Motor neuron (in vitro differentiated cells): ENCODE measurements around the gene FYN. TPM values are rescaled to one million over a fixed set of nuclear protein-coding genes. Genes with fewer than 3 reads are reported as not detected.

Experiments used
- ATAC-seq, 8 experiments: fragments of 200-7000 bp; cut with Tn5 transposase; replicated peaks in 6 of 8; 2 replicates each; pipeline ENCODE4 v1.8.0; 2021; ENCODE audit warnings: mild to moderate bottlenecking in 8 of 8, moderate library complexity in 8 of 8
- H3K27ac ChIP-seq, 2 donors: fragments of 250-450 bp; sonication (Bioruptor Pico); 2 replicates each; pipeline ENCODE4 v1.9.0; 2021; ENCODE audit warnings: antibody characterized with exemption in 2 of 2, mild to moderate bottlenecking in 2 of 2, moderate library complexity in 1 of 2
- H3K4me1 ChIP-seq, 2 donors: fragments of 250-450 bp; sonication (Bioruptor Pico); replicated peaks in 1 of 2; 2 replicates each; pipeline ENCODE4 v1.6.1; 2021; ENCODE audit warnings: antibody characterized with exemption in 2 of 2, mild to moderate bottlenecking in 2 of 2, moderate library complexity in 1 of 2
- H3K4me3 ChIP-seq, 5 donors: fragments of 250-450 bp; sonication (Bioruptor Pico); 2 replicates each; pipeline ENCODE4 v1.9.0; 2021; ENCODE audit warnings: antibody characterized with exemption in 5 of 5, mild to moderate bottlenecking in 5 of 5, moderate library complexity in 4 of 5
- WGBS, 10 experiments: fragments of 450-650 bp; shearing (Covaris generic); methylation state at CpG; one replicate each; pipeline ENCODE4 v1.0.0; 2022; 5-methylcytosine and 5-hydroxymethylcytosine counted together
- in situ Hi-C, 9 experiments: fragments of 400-800 bp; cut with MboI; loops; one replicate each; pipeline ENCODE4 v1.15.0; 2021; ENCODE audit warnings: low sequenced_read_pairs in 9 of 9, low pct_unique_long_range_greater_than_20kb in 2 of 9; ENCODE audit not compliant: unreplicated experiment in 9 of 9
- total RNA-seq, 8 experiments: library from RNA; unstranded; fragments of 300-600 nt; gene quantifications; 2 replicates each; pipeline versions ENCODE4 v1.2.3 to v1.2.4, GENCODE V29; 2022

Gene FYN
- total RNA-seq, 8 experiments from 2014 or later, result 4.9 to 237 (median 111) TPM

- no peak overlapping the region for H3K4me3 ChIP-seq
- peak in 3 of 8 experiments; percentile 68 to 87 (median 86) for ATAC-seq
- H3K27ac ChIP-seq, result no peak overlapping the region
- in situ Hi-C loops, result loop anchor here in 1 of 9 experiments (25.0 kb wide), 1 partner anchor 272 kb away; no protein-coding TSS in a partner anchor
- H3K4me1 ChIP-seq, result no peaks in the 10 kb centered on the region
- 0 to 100% (median 86%) methylated on average over 1 of the region's 1 CpG for WGBS, 10 experiments
Measured at GRCh38 chr6:111633822-111634221, 239.4 kb downstream of the FYN start.

GRCh38 chr6:111632468-111633247, 240.6 kb downstream of the FYN start:
- no peak overlapping the region for H3K4me3 ChIP-seq
- in situ Hi-C loops, result loop anchor here in 1 of 9 experiments (25.0 kb wide), 1 partner anchor 270 kb away; no protein-coding TSS in a partner anchor
- WGBS, 10 experiments, result 40 to 100% (median 73%) methylated on average over 1 to 4 of the region's 4 CpGs; no CpG with 5 or more reads in 4 of the 10 experiments
- H3K27ac ChIP-seq, result no peak overlapping the region
- no peak for ATAC-seq
- H3K4me1 ChIP-seq, result no peaks in the 10 kb centered on the region

- H3K27ac ChIP-seq, result no peak overlapping the region
- in situ Hi-C loops, result loop anchor here in 1 of 9 experiments (25.0 kb wide), 1 partner anchor 270 kb away; no protein-coding TSS in a partner anchor
- no peaks in the 10 kb centered on the region for H3K4me1 ChIP-seq
- ATAC-seq, result peak in 3 of 8 experiments; percentile 57 to 63 (median 61)
- H3K4me3 ChIP-seq, result no peak overlapping the region
- WGBS, 10 experiments, result 33 to 100% (median 58%) methylated on average over 1 to 6 of the region's 8 CpGs; no CpG with 5 or more reads in 2 of the 10 experiments
Measured at GRCh38 chr6:111631903-111632460, 241.3 kb downstream of the FYN start.

GRCh38 chr6:111631018-111631417, 242.2 kb downstream of the FYN start:
- in situ Hi-C loops, result loop anchor here in 1 of 9 experiments (25.0 kb wide), 1 partner anchor 269 kb away; no protein-coding TSS in a partner anchor
- H3K4me1 ChIP-seq, result peaks cover 5 to 7% of the 10 kb centered on the region in 2 donors
- WGBS, 10 experiments, result 58 to 100% (median 80%) methylated on average over 1 to 6 of the region's 6 CpGs; no CpG with 5 or more reads in 1 of the 10 experiments
- H3K4me3 ChIP-seq, result no peak overlapping the region
- H3K27ac ChIP-seq, result no peak overlapping the region
- ATAC-seq, result no peak

GRCh38 chr6:111628142-111628850, 245.0 kb downstream of the FYN start:
- peak in 3 of 8 experiments; percentile 12 to 57 (median 20) for ATAC-seq
- in situ Hi-C loops, result loop anchor here in 1 of 9 experiments (25.0 kb wide), 1 partner anchor 266 kb away; no protein-coding TSS in a partner anchor
- 0 to 100% (median 82%) methylated on average over 1 to 5 of the region's 6 CpGs for WGBS, 10 experiments
- Histone ChIP-seq H3K4me3 (no peak overlapping the region), H3K4me1 (peaks cover 19% of the 10 kb centered on the region in 2 donors), H3K27ac (no peak overlapping the region)

GRCh38 chr6:111626441-111626840, 246.8 kb downstream of the FYN start:
- peak in 1 of 8 experiments; percentile 24 for ATAC-seq
- no peak overlapping the region for H3K27ac ChIP-seq
- in situ Hi-C loops, result loop anchor here in 1 of 9 experiments (25.0 kb wide), 1 partner anchor 264 kb away; no protein-coding TSS in a partner anchor
- 6 to 94% (median 64%) methylated on average over 3 to 8 of the region's 8 CpGs; no CpG with 5 or more reads in 1 of the 10 experiments for WGBS, 10 experiments
- H3K4me1 ChIP-seq, result peaks cover 19% of the 10 kb centered on the region in 2 donors
- no peak overlapping the region for H3K4me3 ChIP-seq

GRCh38 chr6:111625461-111626391, 247.5 kb downstream of the FYN start:
- ATAC-seq, result peak in 7 of 8 experiments; percentile 59 to 83 (median 78)
- Histone ChIP-seq H3K4me3 (no peak overlapping the region), H3K27ac (peak overlapping the region in 1 of 2 donors; percentile 44), H3K4me1 (peaks cover 19% of the 10 kb centered on the region in 2 donors)
- in situ Hi-C loops, result loop anchor here in 1 of 9 experiments (25.0 kb wide), 1 partner anchor 263 kb away; no protein-coding TSS in a partner anchor
- 9 to 100% (median 73%) methylated on average over 3 to 9 of the region's 17 CpGs; no CpG with 5 or more reads in 1 of the 10 experiments for WGBS, 10 experiments

- 57 to 100% (median 85%) methylated on average over 1 to 3 of the region's 3 CpGs; no CpG with 5 or more reads in 2 of the 10 experiments for WGBS, 10 experiments
- peak in 2 of 8 experiments; percentile 4 to 18 for ATAC-seq
- Histone ChIP-seq H3K4me1 (peaks cover 19% of the 10 kb centered on the region in 2 donors), H3K27ac (peak overlapping the region in 1 of 2 donors; percentile 44), H3K4me3 (no peak overlapping the region)
- in situ Hi-C loops, result loop anchor here in 1 of 9 experiments (25.0 kb wide), 1 partner anchor 263 kb away; no protein-coding TSS in a partner anchor
Measured at GRCh38 chr6:111625099-111625416, 248.2 kb downstream of the FYN start.

- H3K4me3 ChIP-seq, result no peak overlapping the region
- H3K4me1 ChIP-seq, result peaks cover 19% of the 10 kb centered on the region in 2 donors
- ATAC-seq, result no peak
- in situ Hi-C loops, result loop anchor here in 1 of 9 experiments (25.0 kb wide), 1 partner anchor 262 kb away; no protein-coding TSS in a partner anchor
- no peak overlapping the region for H3K27ac ChIP-seq
- 20 to 100% (median 91%) methylated on average over 1 to 4 of the region's 4 CpGs for WGBS, 10 experiments
Measured at GRCh38 chr6:111624401-111625098, 248.7 kb downstream of the FYN start.

- in situ Hi-C loops, result no loop called here
- WGBS, 10 experiments, result 43 to 100% (median 82%) methylated on average over 1 to 6 of the region's 9 CpGs; no CpG with 5 or more reads in 1 of the 10 experiments
- ATAC-seq, result no peak
- peaks cover 19% of the 10 kb centered on the region in 2 donors for H3K4me1 ChIP-seq
- H3K4me3 ChIP-seq, result no peak overlapping the region
- no peak overlapping the region for H3K27ac ChIP-seq
Measured at GRCh38 chr6:111623046-111623718, 250.1 kb downstream of the FYN start.

- no peak overlapping the region for H3K4me3 ChIP-seq
- in situ Hi-C loops, result no loop called here
- ATAC-seq, result peak in 3 of 8 experiments; percentile 46 to 56 (median 55)
- H3K4me1 ChIP-seq, result peaks cover 3 to 11% of the 10 kb centered on the region in 2 donors
- no peak overlapping the region for H3K27ac ChIP-seq
Measured at GRCh38 chr6:111620169-111620568, 253.1 kb downstream of the FYN start.
